Pancreas (tissue), 10 donors: ENCODE measurements around the gene GSE1. TPM values are rescaled to one million over a fixed set of nuclear protein-coding genes. Genes with fewer than 3 reads are reported as not detected.

Source experiments
- ATAC-seq, 4 donors: fragments of 200-7000 bp; cut with Tn5 transposase; one replicate each; pipeline versions ENCODE4 v1.8.0 to v1.9.1; 2020; ENCODE audit warnings: mild to moderate bottlenecking in 4 of 4, moderate library complexity in 4 of 4
- DNase-seq, 6 donors: peaks; one replicate each; pipeline ENCODE4 v3.0.0-alpha.2; 2020
- FAIRE-seq: peaks from 2 replicates; lab custom pipeline; 2012; peaks lifted over from hg19 to GRCh38; lab: Jason Lieb, UNC
- H3K27ac ChIP-seq, 4 donors: fragments of 200-600 bp; sonication (generic); 1 replicate in 3 of 4; 2 replicates in 1 of 4; pipeline versions ENCODE4 v1.5.0 to v1.8.0; 2020
- H3K27me3 ChIP-seq, 4 donors: fragments of 200-600 bp; one replicate each; pipeline ENCODE4 v1.8.0; 2021
- H3K36me3 ChIP-seq, 3 donors: fragments of 200-600 bp; sonication (generic) in 1 of 3; one replicate each; pipeline versions ENCODE4 v1.5.0 to v1.8.0; 2020 to 2021
- H3K4me1 ChIP-seq, 3 donors: fragments of 200-600 bp; one replicate each; pipeline ENCODE4 v1.8.0; 2021
- H3K4me3 ChIP-seq, 4 donors: fragments of 200-600 bp; sonication (generic) in 2 of 4; one replicate each; pipeline versions ENCODE4 v1.5.0 to v1.8.0; 2020 to 2021
- H3K9me3 ChIP-seq, 4 donors: fragments of 200-600 bp; one replicate each; pipeline ENCODE4 v1.8.0; 2021
- WGBS, 2 donors: extraction: QIAGEN DNeasy Blood & Tissue Kit; methylation state at CpG; one replicate each; pipeline ENCODE4 v1.1.7; 2013; 5-methylcytosine and 5-hydroxymethylcytosine counted together
- intact Hi-C, 3 donors: fragments of 100-400 bp; cut with DNase I; formaldehyde crosslinking; loops; one replicate each; pipeline versions ENCODE4 v1.11.1 to v1.14.2; 2022
- polyA plus RNA-seq, 2 donors: library from polyadenylated mRNA; stranded (reverse); fragments of 200-250 nt; gene quantifications; one replicate each; pipeline ENCODE4 v1.2.3, GENCODE V29; 2013
- total RNA-seq, 6 donors: library from RNA; stranded (reverse); fragmentation: NEBNext Ultra II Directional in 4 of 6; extraction: Animal tissue kit (Norgen Biotek cat#: 25700) in 4 of 6; gene quantifications; one replicate each; pipeline versions ENCODE4 v1.2.1 to v1.2.4, GENCODE V29; 2021 to 2023
- TF ChIP-seq, protein P1 (sequence below), 4 donors: fragments of 200-600 bp; sonication (generic) in 3 of 4; IDR thresholded peaks; one replicate each; pipeline versions ENCODE4 v1.5.0 to v1.8.0; 2021; ENCODE audit warnings: antibody characterized with exemption in 4 of 4
- donor health status: healthy with polysubstance abuse.
- donor health status: DM: no; HTN: no; CAD: no; lungs with moderate emphysema.
- donor health status: DM: no; HTN: no; CAD: no.
- donor health status: control.
- donor health status: control.
- donor health status: Bipolar disorder and iron deficiency.
- donor health status: DM: yes; HTN: yes; CAD: no.
- donor health status: DM: no; HTN: no; CAD: no.
- donor health status: DM: no; HTN: no; CAD: no.
- donor health status: DM: yes; HTN: yes; CAD: no.

Gene GSE1
- total and polyA plus RNA-seq, 8 donors, result 32.0 to 61.5 (median 41.9) TPM

DNA sequence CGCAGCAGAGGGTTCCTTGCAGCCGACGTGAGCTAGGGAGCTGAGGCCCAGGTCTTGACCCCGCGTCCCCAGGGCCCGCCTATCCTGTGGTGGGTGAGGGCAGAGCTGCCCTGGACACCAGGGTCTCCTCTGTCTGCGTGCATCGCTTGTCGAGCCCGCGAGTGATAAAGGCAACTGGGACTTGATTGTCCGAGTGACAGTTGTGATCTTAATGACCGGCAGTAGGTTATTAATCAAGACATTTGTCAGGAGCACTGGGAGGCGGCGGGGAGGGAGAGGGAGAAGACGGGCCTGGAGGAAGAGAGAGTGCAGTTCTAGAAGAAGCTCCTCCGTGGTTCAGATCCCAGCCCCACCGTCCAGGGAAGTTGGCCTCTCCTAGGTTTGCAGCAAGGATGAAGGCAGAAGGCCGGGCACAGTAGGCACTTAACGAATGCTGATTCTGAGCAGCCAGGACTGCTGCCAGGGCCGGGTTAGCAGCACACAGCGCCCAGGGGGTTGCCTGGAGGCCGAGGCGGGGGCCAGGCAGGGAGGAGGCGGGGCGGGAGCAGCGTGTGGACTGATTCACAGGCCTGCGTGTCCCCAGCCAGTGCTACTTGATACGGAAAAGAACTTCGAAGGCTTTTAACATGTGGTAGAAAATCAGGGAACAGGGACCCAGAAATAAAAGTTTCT lies 11.3 kb upstream of the GSE1 start:
- H3K9me3 ChIP-seq, result no peaks in the 10 kb centered on the region
- no peaks in the 10 kb centered on the region for H3K27me3 ChIP-seq
- no peaks in the 10 kb centered on the region for H3K36me3 ChIP-seq
- intact Hi-C loops, result loop anchor here in 1 of 3 donors (5.0 to 10.0 kb wide), 2 partner anchors 35 to 167 kb away; no protein-coding TSS in a partner anchor
- TF ChIP-seq, protein P1, sequence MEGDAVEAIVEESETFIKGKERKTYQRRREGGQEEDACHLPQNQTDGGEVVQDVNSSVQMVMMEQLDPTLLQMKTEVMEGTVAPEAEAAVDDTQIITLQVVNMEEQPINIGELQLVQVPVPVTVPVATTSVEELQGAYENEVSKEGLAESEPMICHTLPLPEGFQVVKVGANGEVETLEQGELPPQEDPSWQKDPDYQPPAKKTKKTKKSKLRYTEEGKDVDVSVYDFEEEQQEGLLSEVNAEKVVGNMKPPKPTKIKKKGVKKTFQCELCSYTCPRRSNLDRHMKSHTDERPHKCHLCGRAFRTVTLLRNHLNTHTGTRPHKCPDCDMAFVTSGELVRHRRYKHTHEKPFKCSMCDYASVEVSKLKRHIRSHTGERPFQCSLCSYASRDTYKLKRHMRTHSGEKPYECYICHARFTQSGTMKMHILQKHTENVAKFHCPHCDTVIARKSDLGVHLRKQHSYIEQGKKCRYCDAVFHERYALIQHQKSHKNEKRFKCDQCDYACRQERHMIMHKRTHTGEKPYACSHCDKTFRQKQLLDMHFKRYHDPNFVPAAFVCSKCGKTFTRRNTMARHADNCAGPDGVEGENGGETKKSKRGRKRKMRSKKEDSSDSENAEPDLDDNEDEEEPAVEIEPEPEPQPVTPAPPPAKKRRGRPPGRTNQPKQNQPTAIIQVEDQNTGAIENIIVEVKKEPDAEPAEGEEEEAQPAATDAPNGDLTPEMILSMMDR (IDR thresholded peaks at IDR 0.05), result no peak
- FAIRE-seq, result no peak
- no peak overlapping the region for H3K4me3 ChIP-seq
- 42 to 44% methylated on average over 30 of the region's 30 CpGs for WGBS, 2 donors
- peak; percentile 35 to 60 (median 53) for ATAC-seq
- peak overlapping the region; percentile 63 to 73 (median 70) for H3K27ac ChIP-seq
- DNase-seq, result peak in 5 of 6 donors; percentile 53 to 83 (median 72)
- peaks cover 32 to 59% (median 45%) of the 10 kb centered on the region in 3 donors for H3K4me1 ChIP-seq

GRCh38 chr16:85602402-85603202 lies 10.5 kb upstream of the GSE1 start:
- ATAC-seq (peak; percentile 46 to 68 (median 67)), DNase-seq (peak; percentile 77 to 95 (median 87)), FAIRE-seq (no peak)
- intact Hi-C loops, result loop anchor here in 1 of 3 donors (5.0 to 10.0 kb wide), 2 partner anchors 35 to 168 kb away; no protein-coding TSS in a partner anchor
- 36 to 39% methylated on average over 24 of the region's 24 CpGs for WGBS, 2 donors
- Histone ChIP-seq H3K4me3 (no peak overlapping the region), H3K27ac (peak overlapping the region; percentile 63 to 73 (median 70)), H3K9me3 (no peaks in the 10 kb centered on the region), H3K4me1 (peaks cover 35 to 66% (median 52%) of the 10 kb centered on the region in 3 donors), H3K36me3 (no peaks in the 10 kb centered on the region), H3K27me3 (no peaks in the 10 kb centered on the region)
- TF ChIP-seq, protein P1 (IDR thresholded peaks at IDR 0.05), result no peak

GRCh38 chr16:85603203-85603755 lies 9.8 kb upstream of the GSE1 start:
- ATAC-seq, result peak in 1 of 4 donors; percentile 1
- no peaks in the 10 kb centered on the region for H3K36me3 ChIP-seq
- no peak for FAIRE-seq
- H3K27me3 ChIP-seq, result no peaks in the 10 kb centered on the region
- intact Hi-C loops, result loop anchor here in 1 of 3 donors (5.0 to 10.0 kb wide), 2 partner anchors 36 to 168 kb away; no protein-coding TSS in a partner anchor
- WGBS, 2 donors, result 41 to 45% methylated on average over 12 of the region's 12 CpGs
- H3K27ac ChIP-seq, result peak overlapping the region; percentile 63 to 73 (median 70)
- H3K4me1 ChIP-seq, result peaks cover 36 to 71% (median 54%) of the 10 kb centered on the region in 3 donors
- no peaks in the 10 kb centered on the region for H3K9me3 ChIP-seq
- no peak overlapping the region for H3K4me3 ChIP-seq
- no peak for DNase-seq
- TF ChIP-seq, protein P1 (IDR thresholded peaks at IDR 0.05), result no peak

DNA sequence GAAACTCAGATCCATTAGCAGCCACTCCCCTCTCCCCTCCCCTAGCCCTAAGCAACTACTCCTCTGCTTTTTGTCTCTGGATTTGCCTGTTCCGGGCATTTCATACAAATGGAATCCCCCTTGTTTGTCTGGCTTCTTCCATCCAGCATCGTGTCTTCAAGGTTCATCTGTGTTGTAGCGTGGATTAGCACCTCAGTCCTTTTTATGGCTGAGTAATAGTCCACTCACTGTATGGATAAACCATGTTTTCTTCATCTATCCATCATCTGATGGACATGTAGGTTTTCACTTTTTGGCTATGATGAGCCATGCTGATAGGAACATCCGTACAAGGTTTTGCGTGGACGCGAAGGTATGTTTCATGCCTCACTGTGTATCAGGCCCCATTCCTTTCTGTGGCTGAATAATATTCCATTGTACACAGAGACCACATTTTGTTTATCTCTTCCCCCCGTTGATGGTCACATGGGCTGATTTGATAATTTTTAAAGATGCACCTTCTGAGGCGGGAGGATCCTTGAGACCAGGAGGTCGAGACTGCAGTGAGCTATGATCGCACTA lies 8.9 kb upstream of the GSE1 start:
- H3K9me3 ChIP-seq, result no peaks in the 10 kb centered on the region
- intact Hi-C loops, result loop anchor here in 1 of 3 donors (5.0 to 10.0 kb wide), 2 partner anchors 37 to 169 kb away; no protein-coding TSS in a partner anchor
- no peaks in the 10 kb centered on the region for H3K27me3 ChIP-seq
- no peak for FAIRE-seq
- H3K4me1 ChIP-seq, result peaks cover 35 to 76% (median 50%) of the 10 kb centered on the region in 3 donors
- H3K36me3 ChIP-seq, result no peaks in the 10 kb centered on the region
- 85 to 91% methylated on average over 11 of the region's 11 CpGs for WGBS, 2 donors
- no peak overlapping the region for H3K27ac ChIP-seq
- ATAC-seq, result no peak
- no peak for DNase-seq
- H3K4me3 ChIP-seq, result no peak overlapping the region
- TF ChIP-seq, protein P1 (IDR thresholded peaks at IDR 0.05), result no peak
